Activated CD8-positive, alpha-beta memory T cell treated with anti-CD3 and anti-CD28 coated beads for 4 hours (primary cell): ENCODE data around the gene SUPT3H.

Source experiments
- DNase-seq, 2 donors: peaks; one replicate each; pipeline ENCODE4 v3.0.0-alpha.2; 2020; ENCODE audit warnings: low read depth in 2 of 2

Gene SUPT3H

DNA sequence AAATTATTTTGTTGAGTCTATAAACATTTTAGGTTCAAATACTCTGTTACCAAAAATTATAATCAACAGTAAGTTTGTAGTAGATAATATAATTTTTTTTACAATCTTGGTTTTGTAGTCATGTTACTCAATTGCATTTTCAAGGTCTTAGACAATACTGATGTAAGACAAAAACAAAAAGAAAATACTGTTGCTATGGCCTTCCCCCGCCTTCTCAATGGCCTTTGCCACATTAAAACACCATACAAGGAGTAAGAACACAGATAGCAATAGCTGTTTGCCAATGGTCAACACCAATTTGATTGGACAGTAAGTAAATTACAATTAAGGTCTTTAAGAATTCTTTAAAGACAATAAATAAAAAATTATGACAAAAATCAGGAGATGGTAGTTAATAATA lies 540.0 kb downstream of the SUPT3H start:
- DNase-seq, result no peak

DNA sequence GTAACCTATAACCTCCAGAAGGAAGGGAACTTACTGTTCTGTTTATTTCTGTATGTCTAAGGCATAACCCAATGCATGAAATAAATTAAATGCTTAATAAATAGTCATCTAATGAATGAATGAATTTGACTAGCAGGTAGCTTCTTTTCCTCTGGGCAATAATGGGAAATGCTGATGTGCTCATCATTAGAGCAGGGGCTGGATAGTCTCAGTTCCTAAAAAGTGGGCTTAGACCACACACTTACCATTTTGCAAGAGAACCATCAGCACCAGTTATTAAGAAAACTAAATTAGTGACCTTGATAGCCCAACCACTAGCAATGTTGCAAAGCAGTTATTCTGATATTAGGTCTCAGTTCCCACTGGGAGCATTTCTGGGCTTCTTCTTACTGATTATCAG lies 540.5 kb downstream of the SUPT3H start:
- no peak for DNase-seq

DNA sequence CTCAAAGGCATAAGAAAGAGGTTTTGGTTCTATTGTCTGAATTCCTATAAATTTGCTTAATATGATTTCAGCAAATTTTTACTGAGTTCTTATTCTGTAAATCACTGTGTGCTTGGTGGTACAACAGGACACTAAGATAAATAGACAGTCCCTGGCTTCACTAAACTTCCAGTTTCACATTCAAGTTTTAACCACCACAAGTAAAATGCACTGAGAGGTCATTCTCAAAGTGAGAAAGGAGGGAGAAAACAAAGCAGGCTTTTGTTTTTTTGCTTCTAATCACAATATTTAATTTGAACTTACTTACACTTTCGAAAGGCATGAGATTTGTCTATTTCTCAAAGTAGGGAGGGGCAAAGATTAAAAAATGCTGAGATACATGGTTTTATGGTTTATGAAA lies 544.5 kb downstream of the SUPT3H start:
- no peak for DNase-seq

DNA sequence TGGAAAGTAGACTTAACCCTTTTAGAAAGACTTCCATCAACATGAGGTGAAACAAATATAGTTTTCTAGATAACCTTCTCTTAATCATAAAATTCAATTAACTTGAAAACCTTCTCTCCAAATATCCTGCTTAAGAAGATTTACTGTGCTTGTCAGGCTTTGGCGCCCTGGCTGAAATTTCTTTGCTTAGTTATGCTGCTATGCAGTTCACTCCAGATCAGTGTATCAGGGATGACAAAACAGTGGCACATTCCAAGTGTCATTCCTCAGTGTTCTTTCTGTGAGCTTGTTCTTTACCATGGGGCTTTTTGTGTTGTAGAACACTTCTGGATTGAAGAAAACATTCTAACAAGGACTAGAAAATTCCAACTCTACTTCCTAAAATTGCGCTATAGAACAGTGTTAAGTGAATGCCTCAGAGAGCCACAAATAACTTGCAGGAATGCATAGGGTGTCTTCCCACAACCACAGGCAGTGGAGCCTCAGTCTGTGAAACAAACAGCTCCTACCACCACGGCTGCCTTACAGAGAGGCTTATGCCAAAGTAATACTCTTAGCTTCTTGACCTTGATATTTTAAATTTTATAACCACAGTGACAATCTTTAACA lies 546.6 kb downstream of the SUPT3H start:
- no peak for DNase-seq

DNA sequence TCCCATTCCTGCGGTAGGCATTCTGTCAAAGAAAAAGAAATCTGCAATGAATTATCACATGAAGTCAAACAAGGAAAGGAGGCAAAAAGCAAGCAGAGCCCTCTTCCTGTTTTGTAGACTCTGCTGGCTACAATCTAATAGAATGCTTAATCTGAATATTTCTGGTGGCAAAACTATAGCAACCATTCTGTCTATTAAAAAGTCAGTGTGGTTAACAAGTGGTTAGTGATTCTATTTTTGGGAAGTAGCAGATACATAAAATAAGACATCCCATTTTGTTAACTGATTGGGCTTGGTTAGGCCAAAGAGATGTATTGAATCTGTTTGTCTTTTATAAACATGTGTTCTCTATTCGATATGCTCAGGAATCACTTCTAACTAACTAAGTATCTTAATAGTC lies 547.9 kb downstream of the SUPT3H start:
- DNase-seq, result no peak

DNA sequence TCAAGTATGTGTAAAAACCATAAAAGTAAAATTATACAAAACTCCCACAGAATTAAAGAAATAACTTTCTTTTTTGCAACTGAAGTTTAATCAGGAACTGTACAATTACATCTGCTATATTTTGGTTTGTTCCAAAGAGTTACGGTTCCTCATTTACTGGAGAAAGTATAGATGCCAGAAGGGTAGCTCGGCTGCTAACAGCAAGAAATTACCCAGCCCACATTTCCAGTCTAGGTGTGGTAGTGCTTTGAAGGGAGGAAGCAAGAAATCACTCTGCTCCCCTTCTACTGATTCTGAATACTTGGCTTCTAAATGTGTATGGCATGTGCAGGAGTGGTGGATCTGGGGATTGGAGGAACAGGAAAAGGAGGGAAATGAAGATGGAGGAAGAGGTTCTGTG lies 549.0 kb downstream of the SUPT3H start:
- no peak for DNase-seq

DNA sequence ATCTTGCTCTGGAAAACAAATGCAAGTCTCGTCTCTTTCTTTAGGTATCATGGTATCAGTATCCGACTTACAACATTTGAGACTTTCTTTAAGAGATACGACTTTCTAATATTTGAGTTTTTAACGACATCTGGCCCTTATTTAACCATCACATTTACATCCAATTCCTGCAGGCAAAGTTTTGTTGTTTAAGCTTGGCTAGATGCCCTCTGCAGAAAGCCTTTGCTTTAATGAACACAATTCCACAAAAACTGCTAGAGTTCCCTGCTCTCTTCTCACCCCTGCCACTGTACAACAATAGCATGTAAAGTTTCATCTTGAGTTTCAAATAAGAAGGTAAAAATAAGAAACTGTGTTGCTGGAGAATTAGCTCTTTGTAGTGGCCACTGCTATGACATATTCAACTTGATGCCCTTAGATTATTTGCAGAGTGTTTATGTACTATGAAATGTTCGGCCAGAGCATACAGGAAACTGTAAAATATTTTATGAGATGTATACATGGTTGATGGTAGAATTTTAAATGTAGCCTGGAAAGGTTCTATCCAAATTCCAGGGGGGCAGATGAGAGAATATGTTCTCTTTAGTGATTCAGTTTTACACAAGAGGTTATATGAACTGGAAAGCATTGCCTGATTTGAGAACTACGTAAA lies 551.6 kb downstream of the SUPT3H start:
- DNase-seq, result no peak

DNA sequence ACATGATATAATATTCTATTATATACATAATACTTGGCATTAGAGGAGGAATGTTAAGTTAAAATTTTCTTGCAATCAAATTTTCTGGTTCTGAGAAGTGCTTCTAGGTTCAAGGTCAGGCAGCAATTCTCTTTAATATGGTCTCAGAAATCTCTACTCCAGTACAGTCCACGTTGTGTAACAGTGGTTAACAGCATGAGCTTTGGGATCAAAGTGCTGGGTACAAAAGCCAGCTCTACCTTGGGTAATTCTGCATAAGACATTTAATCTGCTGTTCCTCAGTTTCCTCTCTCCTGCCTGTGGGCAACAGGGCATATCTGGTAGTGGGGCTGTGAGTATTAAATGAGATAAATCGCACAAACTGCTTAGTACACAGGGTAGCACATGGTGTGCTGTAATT lies 552.5 kb downstream of the SUPT3H start:
- no peak for DNase-seq

DNA sequence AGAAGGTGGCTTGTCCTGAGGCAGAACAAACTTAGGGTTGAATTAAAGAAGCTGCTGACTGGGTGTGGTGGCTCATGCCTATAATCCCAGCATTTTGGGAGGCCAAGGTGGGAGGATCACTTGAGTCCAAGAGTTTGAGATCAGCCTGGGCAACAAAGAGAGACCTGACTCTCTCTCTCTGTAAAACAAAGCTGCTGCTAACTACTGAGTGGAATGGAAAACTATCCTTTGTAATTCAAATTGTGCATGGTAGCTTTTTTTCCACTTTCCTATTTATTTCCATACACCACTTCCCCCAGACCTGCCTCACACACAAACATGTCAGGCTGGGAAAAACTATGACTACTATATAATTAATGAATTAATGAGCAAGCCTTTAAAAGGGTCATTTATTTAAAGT lies 553.2 kb downstream of the SUPT3H start:
- DNase-seq, result no peak

DNA sequence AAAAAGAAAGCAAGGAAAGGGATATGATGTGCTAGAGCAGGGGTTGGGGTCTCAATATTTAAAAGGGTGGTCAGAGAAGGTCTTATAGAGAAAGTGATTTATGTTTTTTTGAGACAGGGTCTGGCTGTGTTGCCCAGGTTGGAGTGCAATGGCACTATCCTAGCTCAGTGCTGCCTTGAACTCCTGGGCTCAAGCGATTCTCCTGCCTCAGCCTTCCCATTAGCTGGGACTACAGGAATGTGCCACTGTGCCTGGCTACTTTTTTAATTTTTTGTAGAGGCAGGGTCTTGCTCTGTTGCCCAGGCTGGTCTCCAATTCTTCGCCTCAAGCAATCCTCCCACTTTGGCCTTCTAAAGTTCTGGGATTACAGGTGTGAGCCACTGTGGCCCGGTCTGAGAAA lies 557.0 kb downstream of the SUPT3H start:
- DNase-seq, result no peak

DNA sequence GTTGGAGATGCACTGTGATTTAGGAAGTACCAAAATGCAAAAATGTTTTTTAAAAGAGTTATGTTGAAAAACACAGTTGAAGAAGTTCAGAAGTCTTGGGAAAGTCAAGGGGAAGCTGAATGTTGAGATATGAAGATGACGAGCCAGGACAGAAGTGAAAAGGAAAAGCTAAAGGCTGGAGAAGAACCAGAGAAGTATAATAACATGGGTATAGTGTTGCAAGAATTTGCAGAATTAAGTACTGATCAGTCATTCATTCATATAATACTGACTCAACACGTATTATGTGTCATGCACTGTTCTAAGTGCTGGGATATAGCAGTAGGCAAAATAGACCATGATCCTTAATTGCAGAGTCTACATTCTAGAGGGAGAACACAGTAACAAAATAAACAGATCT lies 557.4 kb downstream of the SUPT3H start:
- DNase-seq, result no peak

DNA sequence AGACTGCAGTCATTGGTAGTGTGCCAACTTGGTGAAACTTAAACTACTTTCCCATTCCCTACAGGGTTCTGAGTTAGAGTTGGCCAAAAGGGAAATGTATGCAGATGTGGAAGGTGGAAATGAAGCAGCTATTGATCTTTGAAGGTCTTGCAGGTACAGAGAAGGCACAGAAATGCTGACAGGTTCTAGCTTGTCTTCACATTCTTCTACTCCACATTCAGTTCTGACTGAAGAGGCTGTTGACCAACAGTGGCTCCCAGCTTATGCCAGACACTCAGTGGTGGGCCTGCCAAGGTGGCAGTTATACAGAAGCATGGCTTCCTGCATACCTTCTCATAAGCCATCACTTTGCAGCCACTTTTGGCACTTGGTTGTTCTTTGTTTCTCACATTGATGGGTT lies 566.3 kb downstream of the SUPT3H start:
- no peak for DNase-seq

DNA sequence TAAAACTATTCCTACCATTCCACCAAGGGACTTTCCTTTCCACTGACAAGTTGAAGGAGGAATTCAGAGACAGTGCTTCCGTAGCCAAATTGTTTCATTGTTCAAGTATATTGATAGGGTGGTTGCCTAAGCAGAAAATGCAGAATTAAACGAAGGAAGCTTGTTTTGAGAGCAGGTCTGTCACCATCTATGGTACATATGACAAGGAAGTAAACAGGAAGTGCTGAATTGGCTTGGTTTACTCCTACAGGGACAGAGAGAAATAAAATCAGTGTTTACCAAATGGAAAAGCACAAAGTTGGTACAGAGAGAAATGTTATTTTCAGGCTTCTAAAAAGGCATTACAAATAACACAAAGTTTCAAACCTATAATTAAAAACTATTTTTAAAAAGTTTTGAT lies 568.5 kb downstream of the SUPT3H start:
- no peak for DNase-seq

DNA sequence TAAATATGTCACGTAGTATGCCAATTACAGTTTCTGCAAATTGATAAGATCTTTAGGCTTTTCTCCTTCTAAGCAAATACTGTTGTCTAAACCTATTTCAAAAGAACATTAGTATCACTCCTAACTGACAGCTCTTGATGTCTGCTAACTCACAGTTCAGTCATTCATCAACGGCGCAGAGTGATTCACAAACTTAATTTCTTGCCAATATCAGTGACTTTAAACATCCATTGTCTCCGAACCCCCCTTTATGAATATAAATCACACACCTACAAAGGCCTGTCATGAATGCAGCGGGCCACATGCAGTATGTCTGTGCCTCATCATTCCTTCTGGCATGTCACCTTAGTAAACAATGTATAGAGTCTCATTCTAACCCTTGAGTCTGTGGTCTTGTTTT lies 569.6 kb downstream of the SUPT3H start:
- DNase-seq, result no peak

DNA sequence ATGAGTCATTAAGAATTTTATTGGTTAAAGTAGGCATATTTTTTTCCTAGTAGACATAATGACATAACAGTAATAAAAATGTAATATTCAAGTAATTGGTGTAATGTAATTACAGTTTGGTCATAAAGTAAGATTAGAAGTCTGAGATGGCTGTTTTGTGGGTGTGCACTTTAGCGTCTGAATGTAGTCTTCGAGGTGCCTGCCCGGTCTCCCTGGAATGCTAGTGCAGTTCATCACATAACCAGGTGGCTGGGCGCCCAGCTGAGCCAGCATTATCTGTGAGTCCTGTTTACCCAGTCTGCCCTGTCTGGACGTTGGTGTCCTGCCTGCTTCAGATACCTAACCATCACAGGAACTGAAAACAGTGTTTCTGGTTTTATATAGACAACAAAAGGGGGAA lies 571.1 kb downstream of the SUPT3H start:
- DNase-seq, result no peak

DNA sequence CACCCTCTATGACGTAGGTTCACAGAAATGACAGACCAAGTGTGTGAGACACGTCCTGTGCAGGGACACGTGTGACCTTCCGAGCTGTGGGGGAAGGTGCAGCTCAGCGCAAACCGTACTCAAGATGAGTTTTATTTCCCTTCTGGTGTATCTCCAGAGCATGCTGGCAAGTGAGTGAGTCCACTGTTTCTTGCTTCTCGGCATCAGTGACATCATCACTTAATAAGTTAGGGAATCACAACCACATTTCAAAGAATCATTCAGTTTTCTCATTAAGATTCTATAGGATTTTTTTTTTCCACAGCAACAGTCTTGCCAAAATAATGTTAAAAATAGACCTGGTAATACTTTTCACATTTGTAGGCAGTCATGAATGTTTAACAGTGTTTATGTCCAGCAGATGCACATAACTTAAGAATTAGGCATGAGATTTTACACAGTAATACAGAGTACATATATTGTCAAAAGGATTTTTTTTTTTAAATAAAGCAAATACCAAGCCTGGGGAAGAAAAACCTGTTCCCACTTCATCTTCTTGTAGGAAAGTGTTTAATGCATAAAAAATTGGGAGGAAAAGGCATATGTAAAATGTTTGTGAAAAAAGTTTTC lies 572.4 kb downstream of the SUPT3H start:
- DNase-seq, result no peak

DNA sequence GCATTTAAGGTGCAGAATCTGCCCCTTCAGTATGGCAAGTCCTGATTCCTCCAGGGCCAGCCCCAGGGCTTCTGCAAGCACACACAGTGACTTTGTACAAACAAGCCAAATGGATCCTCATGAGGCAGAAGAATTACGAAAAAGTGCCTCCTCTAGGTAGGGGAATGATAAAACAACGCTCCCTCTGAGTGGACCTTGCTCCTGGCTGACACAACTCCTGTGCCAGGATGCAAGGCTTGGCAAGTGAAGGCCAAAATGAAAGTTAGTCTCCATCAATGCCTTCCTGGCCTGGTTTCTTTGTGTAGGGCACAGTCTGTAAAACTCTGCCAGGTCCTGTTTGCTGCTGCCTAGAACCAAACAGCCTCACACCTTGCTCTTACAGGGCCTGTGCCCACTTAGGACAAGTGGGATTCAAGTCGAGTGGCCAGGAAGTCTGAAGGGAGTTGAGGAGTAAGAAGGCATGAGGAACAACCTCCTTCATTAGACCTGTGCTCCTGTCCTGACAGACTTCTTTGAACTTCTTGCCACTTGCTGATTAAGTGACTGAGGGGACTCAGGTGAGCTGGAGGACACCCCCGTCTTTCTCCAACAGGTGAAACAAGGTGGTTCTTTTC lies 573.1 kb downstream of the SUPT3H start:
- no peak for DNase-seq

DNA sequence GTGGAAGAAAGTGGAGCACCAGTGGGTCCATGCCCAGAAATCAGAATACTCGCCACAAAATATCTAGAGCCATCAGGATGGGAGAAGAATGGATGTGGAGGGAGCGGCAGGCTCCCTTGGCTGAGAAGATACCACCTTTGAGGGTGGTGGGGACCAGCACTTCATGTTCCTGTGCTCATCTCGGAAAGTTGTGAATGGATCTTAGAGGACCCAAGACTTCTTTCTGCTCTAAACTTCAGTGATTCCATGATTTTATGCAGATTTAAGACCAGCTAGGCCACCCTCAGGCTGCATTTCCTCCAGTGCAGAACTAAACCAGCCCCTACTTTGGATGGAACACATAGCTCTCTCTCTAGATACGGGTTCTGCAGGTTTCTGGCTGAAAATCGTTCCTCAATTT lies 573.7 kb downstream of the SUPT3H start:
- DNase-seq, result no peak

DNA sequence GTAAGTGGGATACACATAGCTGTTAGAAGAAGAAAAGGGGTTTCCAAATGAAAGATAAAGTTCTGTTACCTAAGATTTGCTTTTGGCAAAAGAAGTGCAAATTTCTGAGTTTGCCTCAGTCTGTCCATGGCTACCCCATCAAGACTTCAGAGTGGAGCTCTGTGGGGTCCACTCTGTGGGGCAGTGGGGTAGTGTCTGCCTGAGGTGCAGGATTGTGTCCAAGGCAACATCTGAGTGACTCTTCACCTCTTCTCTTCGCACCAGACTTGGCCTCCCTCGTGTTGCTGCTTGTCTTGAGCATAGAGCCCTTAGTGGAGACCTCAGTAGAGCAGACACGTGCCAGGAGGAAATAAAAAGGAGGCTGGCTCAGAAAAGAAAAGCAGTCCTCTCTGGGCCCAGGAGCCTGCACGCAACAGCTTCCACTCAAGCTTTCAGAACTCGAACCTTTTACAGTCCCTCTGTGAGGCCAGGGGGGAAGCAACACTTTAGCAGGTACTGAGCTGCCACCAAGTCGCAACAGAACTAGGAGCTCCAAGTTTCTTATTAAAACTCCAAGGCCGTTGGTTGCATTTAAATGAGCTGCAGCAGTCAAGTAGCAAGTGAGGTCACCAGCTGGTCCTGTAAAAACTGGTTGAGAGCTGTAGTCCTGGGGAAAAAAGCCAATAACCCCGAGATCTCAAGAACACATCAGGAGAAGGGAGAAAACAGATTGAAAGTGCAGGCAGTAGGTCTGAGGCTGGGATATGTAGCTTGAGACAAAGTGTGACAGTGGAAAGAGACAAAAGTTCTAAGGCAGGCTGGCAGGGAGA lies 576.7 kb downstream of the SUPT3H start:
- no peak for DNase-seq

DNA sequence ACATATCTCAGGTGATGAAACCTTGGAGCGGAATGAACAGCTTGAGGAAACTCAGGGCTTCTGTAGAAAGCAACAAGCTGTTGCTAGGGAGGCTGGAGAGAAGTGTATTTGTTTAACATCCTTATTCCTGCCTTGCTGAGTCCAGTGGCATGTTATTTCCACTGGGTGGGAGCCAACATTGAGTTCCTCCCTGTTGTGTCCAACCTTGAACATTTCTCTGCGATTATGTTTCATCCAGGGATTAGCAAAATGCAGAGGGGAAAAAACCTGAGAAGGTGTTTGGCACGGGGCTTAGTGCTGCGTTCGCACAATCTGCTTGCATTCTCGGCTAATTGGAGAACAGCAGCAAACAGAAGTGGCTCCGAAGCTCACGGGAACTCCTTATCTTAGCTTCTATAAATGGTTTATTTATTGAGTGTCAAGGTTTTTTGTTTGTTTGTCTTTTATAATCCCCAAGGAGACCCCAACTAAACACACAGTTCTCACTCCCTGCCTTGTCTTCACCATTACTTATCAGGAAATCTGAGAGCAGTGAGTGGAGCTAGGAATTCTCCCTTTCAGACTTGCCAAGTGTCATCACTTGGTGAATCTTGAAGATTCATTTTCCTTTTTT lies 577.5 kb downstream of the SUPT3H start:
- no peak for DNase-seq

DNA sequence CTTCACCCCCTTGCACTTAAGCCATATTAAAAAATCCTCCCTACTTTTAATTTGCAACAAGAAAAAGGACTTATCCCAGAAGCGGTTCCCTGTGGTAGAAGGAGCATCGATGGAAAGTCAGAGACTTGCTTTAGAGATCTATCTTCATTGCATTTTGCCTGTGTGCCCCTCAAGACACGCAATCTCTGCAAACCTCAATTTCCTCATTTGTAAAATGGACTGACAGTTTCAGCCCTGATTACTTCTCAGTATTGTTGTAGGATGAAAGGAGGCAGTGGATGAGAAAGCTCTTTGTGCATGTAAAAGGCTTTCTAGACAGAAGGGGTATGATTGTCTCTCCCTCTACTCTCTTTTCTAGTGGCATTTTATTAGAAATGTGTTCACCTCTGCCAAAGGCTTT lies 580.0 kb downstream of the SUPT3H start:
- DNase-seq, result no peak

DNA sequence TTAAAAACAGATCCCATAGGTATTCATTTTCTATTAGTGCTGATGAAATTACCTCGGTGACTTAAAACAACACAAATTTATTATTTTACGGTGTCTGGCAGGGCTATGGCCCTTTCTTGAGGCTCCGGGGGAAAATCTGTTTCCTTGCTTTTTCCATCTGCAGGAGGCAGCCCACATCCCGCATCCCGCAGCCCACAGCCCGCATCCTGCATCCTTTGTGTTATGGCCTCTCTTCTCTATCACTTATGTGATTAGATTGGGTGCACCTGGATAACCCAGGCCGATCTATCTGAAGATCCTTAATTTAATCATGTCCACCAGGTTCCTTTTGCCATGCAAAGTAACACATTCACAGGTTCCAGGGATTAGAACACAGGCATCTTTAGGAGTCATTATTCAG lies 582.4 kb downstream of the SUPT3H start:
- no peak for DNase-seq
